Umbilical cord (tissue), 2 donors: ENCODE measurements around the gene DICER1. TPM values are rescaled to one million over a fixed set of nuclear protein-coding genes. Genes with fewer than 3 reads are reported as not detected.
"Not testable (repeated sequence)": the region's sequence is repeated elsewhere in the genome, so short reads cannot be mapped to it uniquely, and the experiment has no call there.

Source experiments
- DNase-seq: peaks from one replicate; pipeline ENCODE4 v3.0.0-alpha.2; 2015; ENCODE audit warnings: low spot score
- total RNA-seq: library from RNA; depleted of rRNA; stranded (reverse); fragments of >200 nt; gene quantifications from one replicate; pipeline ENCODE4 v1.2.3, GENCODE V29; 2014; ENCODE audit warnings: low replicate concordance; ENCODE audit not compliant: insufficient read depth

The DICER1 gene
- total RNA-seq, 1 donor from 2014 or later, result 319 TPM

GRCh38 chr14:95149441-95149840, 7.9 kb downstream of the DICER1 start:
- DNase-seq, result no peak

- DNase-seq, result no peak
Observed at GRCh38 chr14:95147597-95147996, 9.7 kb downstream of the DICER1 start.

GRCh38 chr14:95146079-95146771, 11.1 kb downstream of the DICER1 start:
- DNase-seq, result no peak

- no peak for DNase-seq
Observed at GRCh38 chr14:95144849-95145248, 12.5 kb downstream of the DICER1 start.

- DNase-seq, result no peak
Observed at GRCh38 chr14:95143808-95144620, 13.3 kb downstream of the DICER1 start.

- DNase-seq, result no peak
Observed at GRCh38 chr14:95142208-95142607, 15.1 kb downstream of the DICER1 start.

- DNase-seq, result no peak
Observed at GRCh38 chr14:95141684-95142083, 15.6 kb downstream of the DICER1 start.

GRCh38 chr14:95140060-95140858, 17.1 kb downstream of the DICER1 start:
- DNase-seq, result peak; percentile 58

- DNase-seq, result peak; percentile 29
Observed at GRCh38 chr14:95138876-95139275, 18.5 kb downstream of the DICER1 start.

GRCh38 chr14:95138455-95138854, 18.9 kb downstream of the DICER1 start:
- not testable (repeated sequence) for DNase-seq

GRCh38 chr14:95137804-95138167, 19.5 kb downstream of the DICER1 start:
- no peak for DNase-seq

GRCh38 chr14:95137164-95137803, 20.0 kb downstream of the DICER1 start:
- no peak for DNase-seq

GRCh38 chr14:95136631-95137030, 20.7 kb downstream of the DICER1 start:
- DNase-seq, result peak; percentile 23

GRCh38 chr14:95134304-95134933, 22.9 kb downstream of the DICER1 start:
- no peak for DNase-seq

- no peak for DNase-seq
Observed at GRCh38 chr14:95133282-95133681, 24.0 kb downstream of the DICER1 start.

GRCh38 chr14:95132760-95133159, 24.6 kb downstream of the DICER1 start:
- no peak for DNase-seq

- DNase-seq, result no peak
Observed at GRCh38 chr14:95130549-95130948, 26.8 kb downstream of the DICER1 start.

GRCh38 chr14:95128140-95128539, 29.2 kb downstream of the DICER1 start:
- no peak for DNase-seq

GRCh38 chr14:95127531-95127911, 29.8 kb downstream of the DICER1 start:
- no peak for DNase-seq

- no peak for DNase-seq
Observed at GRCh38 chr14:95126906-95127530, 30.3 kb downstream of the DICER1 start.

GRCh38 chr14:95125915-95126314, 31.4 kb downstream of the DICER1 start:
- DNase-seq, result no peak
